Measurements from ENCODE around the gene LRP1B.
A peak's percentile ranks its signal among the peaks of the same experiment; 100 is the strongest.

The LRP1B gene

GRCh38 chr2:140273958-140274357 lies 1856.9 kb downstream of the LRP1B start:
- no peak for DNase-seq (ENCODE audit: low read depth in 2 of 2)

GRCh38 chr2:140273408-140273807 lies 1857.4 kb downstream of the LRP1B start:
- DNase-seq (ENCODE audit: low read depth in 2 of 2), result no peak

GRCh38 chr2:140270224-140270623 lies 1860.6 kb downstream of the LRP1B start:
- no peak for DNase-seq (ENCODE audit: low read depth in 2 of 2)

GRCh38 chr2:140269000-140269399 lies 1861.8 kb downstream of the LRP1B start:
- no peak for DNase-seq (ENCODE audit: low read depth in 2 of 2)

GRCh38 chr2:140262908-140263307 lies 1867.9 kb downstream of the LRP1B start:
- no peak for DNase-seq (ENCODE audit: low read depth in 2 of 2)

- DNase-seq (ENCODE audit: low read depth in 2 of 2), result no peak
Observed at GRCh38 chr2:140257692-140258300, 1873.0 kb downstream of the LRP1B start.

GRCh38 chr2:140256080-140256479 lies 1874.7 kb downstream of the LRP1B start:
- DNase-seq (ENCODE audit: low read depth in 2 of 2), result no peak

- no peak for DNase-seq (ENCODE audit: low read depth in 2 of 2)
Observed at GRCh38 chr2:140249821-140250220, 1881.0 kb downstream of the LRP1B start.

- DNase-seq (ENCODE audit: low read depth in 2 of 2), result peak in 1 of 2 experiments; percentile 3
Observed at GRCh38 chr2:140248623-140249022, 1882.2 kb downstream of the LRP1B start.

- DNase-seq (ENCODE audit: low read depth in 2 of 2), result peak; percentile 10 to 19
Observed at GRCh38 chr2:140247451-140248195, 1883.2 kb downstream of the LRP1B start.

GRCh38 chr2:140246957-140247356 lies 1883.9 kb downstream of the LRP1B start:
- no peak for DNase-seq (ENCODE audit: low read depth in 2 of 2)

GRCh38 chr2:140246058-140246457 lies 1884.8 kb downstream of the LRP1B start:
- DNase-seq (ENCODE audit: low read depth in 2 of 2), result no peak

- no peak for DNase-seq (ENCODE audit: low read depth in 2 of 2)
Observed at GRCh38 chr2:140242889-140243288, 1887.9 kb downstream of the LRP1B start.

- no peak for DNase-seq (ENCODE audit: low read depth in 2 of 2)
Observed at GRCh38 chr2:140234116-140234515, 1896.7 kb downstream of the LRP1B start.

GRCh38 chr2:140210963-140211362 lies 1919.9 kb downstream of the LRP1B start:
- DNase-seq (ENCODE audit: low read depth in 2 of 2), result no peak

GRCh38 chr2:140205093-140205492 lies 1925.7 kb downstream of the LRP1B start:
- no peak for DNase-seq (ENCODE audit: low read depth in 2 of 2)

GRCh38 chr2:140203347-140203746 lies 1927.5 kb downstream of the LRP1B start:
- no peak for DNase-seq (ENCODE audit: low read depth in 2 of 2)

- no peak for DNase-seq (ENCODE audit: low read depth in 2 of 2)
Observed at GRCh38 chr2:140201572-140201971, 1929.2 kb downstream of the LRP1B start.

- DNase-seq (ENCODE audit: low read depth in 2 of 2), result no peak
Observed at GRCh38 chr2:140200764-140201163, 1930.1 kb downstream of the LRP1B start.

- no peak for DNase-seq (ENCODE audit: low read depth in 2 of 2)
Observed at GRCh38 chr2:140200307-140200706, 1930.5 kb downstream of the LRP1B start.

GRCh38 chr2:140199312-140199711 lies 1931.5 kb downstream of the LRP1B start:
- DNase-seq (ENCODE audit: low read depth in 2 of 2), result no peak

- DNase-seq (ENCODE audit: low read depth in 2 of 2), result no peak
Observed at GRCh38 chr2:140187086-140187485, 1943.7 kb downstream of the LRP1B start.

GRCh38 chr2:140186313-140186712 lies 1944.5 kb downstream of the LRP1B start:
- no peak for DNase-seq (ENCODE audit: low read depth in 2 of 2)

GRCh38 chr2:140185076-140185475 lies 1945.7 kb downstream of the LRP1B start:
- no peak for DNase-seq (ENCODE audit: low read depth in 2 of 2)

Measured in fibroblast of skin of left quadriceps (primary cell).